Endodermal cell (in vitro differentiated cells): ENCODE measurements around the gene NIPAL3. TPM values are rescaled to one million over a fixed set of nuclear protein-coding genes. Genes with fewer than 3 reads are reported as not detected.

Source experiments
- DNase-seq: peaks from one replicate; pipeline ENCODE4 v3.0.0-alpha.2; 2017
- H3K27ac ChIP-seq: 2 replicates; pipeline ENCODE4 v1.5.1; 2013; ENCODE audit warnings: mild to moderate bottlenecking, low read depth, low read length, moderate library complexity
- H3K27me3 ChIP-seq: 2 replicates; pipeline ENCODE4 v1.6.1; 2013; ENCODE audit warnings: mild to moderate bottlenecking, low read length, moderate library complexity; ENCODE audit not compliant: insufficient read depth, control insufficient read depth, poor library complexity, severe bottlenecking
- H3K36me3 ChIP-seq: 2 replicates; pipeline ENCODE4 v1.7.0; 2013; ENCODE audit warnings: mild to moderate bottlenecking, low read length, moderate library complexity; ENCODE audit not compliant: control insufficient read depth, insufficient read depth
- H3K4me1 ChIP-seq: one replicate; pipeline ENCODE4 v1.7.0; 2013; ENCODE audit warnings: low read length; ENCODE audit not compliant: control insufficient read depth, insufficient read depth
- H3K4me3 ChIP-seq: 2 replicates; pipeline ENCODE4 v1.5.1; 2013; ENCODE audit warnings: mild to moderate bottlenecking, low read length, moderate library complexity
- H3K9ac ChIP-seq: 2 replicates; pipeline ENCODE4 v1.6.1; 2013; ENCODE audit warnings: mild to moderate bottlenecking, low read length, moderate library complexity; ENCODE audit not compliant: poor library complexity, severe bottlenecking; ENCODE audit errors: extremely low read depth
- H3K9me3 ChIP-seq: 2 replicates; pipeline ENCODE4 v1.6.1; 2013; ENCODE audit warnings: mild to moderate bottlenecking, low read length, moderate library complexity; ENCODE audit not compliant: control insufficient read depth
- H3K27ac Mint-ChIP-seq: 2 replicates; pipeline ENCODE4 v1.8.0; 2020; ENCODE audit warnings: mixed read lengths
- H3K27me3 Mint-ChIP-seq: 2 replicates; pipeline ENCODE4 v1.8.0; 2021; ENCODE audit warnings: mild to moderate bottlenecking, mixed read lengths; ENCODE audit not compliant: insufficient read depth
- H3K36me3 Mint-ChIP-seq: 2 replicates; pipeline ENCODE4 v1.8.0; 2020; ENCODE audit warnings: low read depth, mixed read lengths
- H3K4me1 Mint-ChIP-seq: 2 replicates; pipeline ENCODE4 v1.8.0; 2020; ENCODE audit warnings: mixed read lengths
- H3K4me3 Mint-ChIP-seq: 2 replicates; pipeline ENCODE4 v1.8.0; 2020; ENCODE audit warnings: mild to moderate bottlenecking, moderate library complexity, mixed read lengths
- H3K9me3 Mint-ChIP-seq: 2 replicates; pipeline ENCODE4 v1.8.0; 2020; ENCODE audit warnings: mild to moderate bottlenecking, mixed read lengths
- WGBS, 2 experiments: methylation state at CpG; one replicate each; pipeline versions ENCODE4 v1.1.5 to v1.1.7; 2013; ENCODE audit warnings: missing lambda C conversion rate in 2 of 2, mixed read lengths in 1 of 2; ENCODE audit not compliant: insufficient coverage in 1 of 2, insufficient read length in 1 of 2; 5-methylcytosine and 5-hydroxymethylcytosine counted together
- total RNA-seq, 2 donors: library from RNA; stranded (reverse); fragmentation: NEBNext Ultra II Directional in 1 of 2; extraction: Animal tissue kit (Norgen Biotek cat#: 25700) in 1 of 2; gene quantifications; 2 replicates in 1 of 2; 3 replicates in 1 of 2; pipeline ENCODE4 v1.2.1, GENCODE V29; 2021
- TF ChIP-seq, protein P1 (sequence below): fragments of 200-600 bp; sonication (generic); conservative IDR thresholded peaks from 2 replicates; pipeline ENCODE4 v1.5.0; 2021; ENCODE audit warnings: antibody characterized with exemption, mild to moderate bottlenecking

Gene NIPAL3
- total RNA-seq, 2 donors from 2014 or later: 4.7 to 5.5 TPM

DNA sequence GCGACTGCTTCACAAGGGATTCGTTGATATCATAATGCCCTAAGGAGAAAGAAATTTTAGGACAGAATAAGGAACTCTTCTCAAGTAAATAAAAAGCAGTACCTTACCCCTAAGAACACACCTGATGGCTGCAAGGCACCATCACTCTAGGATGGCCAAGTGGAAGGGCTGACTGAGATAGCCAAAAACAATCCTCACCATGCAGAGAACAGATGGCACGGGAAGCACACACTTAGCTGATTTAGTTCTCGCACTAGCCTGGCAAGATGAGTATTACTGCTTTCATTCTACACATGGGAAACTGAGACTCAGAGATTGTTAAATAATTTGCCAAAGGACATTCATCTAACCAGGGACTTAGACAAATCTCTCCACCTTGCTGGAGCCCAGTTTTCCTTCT lies 45.8 kb upstream of the NIPAL3 start:
- H3K27me3 ChIP-seq: no peaks in the 10 kb centered on the region
- Mint-ChIP-seq H3K36me3 (peaks cover 8% of the 10 kb centered on the region), H3K27me3 (no peaks in the 10 kb centered on the region), H3K4me1 (peaks cover 20% of the 10 kb centered on the region), H3K27ac (no peak overlapping the region), H3K4me3 (no peak overlapping the region), H3K9me3 (no peaks in the 10 kb centered on the region)
- TF ChIP-seq, protein P1, sequence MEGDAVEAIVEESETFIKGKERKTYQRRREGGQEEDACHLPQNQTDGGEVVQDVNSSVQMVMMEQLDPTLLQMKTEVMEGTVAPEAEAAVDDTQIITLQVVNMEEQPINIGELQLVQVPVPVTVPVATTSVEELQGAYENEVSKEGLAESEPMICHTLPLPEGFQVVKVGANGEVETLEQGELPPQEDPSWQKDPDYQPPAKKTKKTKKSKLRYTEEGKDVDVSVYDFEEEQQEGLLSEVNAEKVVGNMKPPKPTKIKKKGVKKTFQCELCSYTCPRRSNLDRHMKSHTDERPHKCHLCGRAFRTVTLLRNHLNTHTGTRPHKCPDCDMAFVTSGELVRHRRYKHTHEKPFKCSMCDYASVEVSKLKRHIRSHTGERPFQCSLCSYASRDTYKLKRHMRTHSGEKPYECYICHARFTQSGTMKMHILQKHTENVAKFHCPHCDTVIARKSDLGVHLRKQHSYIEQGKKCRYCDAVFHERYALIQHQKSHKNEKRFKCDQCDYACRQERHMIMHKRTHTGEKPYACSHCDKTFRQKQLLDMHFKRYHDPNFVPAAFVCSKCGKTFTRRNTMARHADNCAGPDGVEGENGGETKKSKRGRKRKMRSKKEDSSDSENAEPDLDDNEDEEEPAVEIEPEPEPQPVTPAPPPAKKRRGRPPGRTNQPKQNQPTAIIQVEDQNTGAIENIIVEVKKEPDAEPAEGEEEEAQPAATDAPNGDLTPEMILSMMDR: no peak
- no peak overlapping the region for H3K4me3 ChIP-seq
- no peak overlapping the region for H3K9ac ChIP-seq
- no peak for DNase-seq
- peaks cover under 1% of the 10 kb centered on the region for H3K4me1 ChIP-seq
- H3K27ac ChIP-seq: no peak overlapping the region
- 89 to 100% methylated on average over 4 of the region's 4 CpGs for WGBS, 2 experiments
- no peaks in the 10 kb centered on the region for H3K9me3 ChIP-seq
- H3K36me3 ChIP-seq: no peaks in the 10 kb centered on the region

DNA sequence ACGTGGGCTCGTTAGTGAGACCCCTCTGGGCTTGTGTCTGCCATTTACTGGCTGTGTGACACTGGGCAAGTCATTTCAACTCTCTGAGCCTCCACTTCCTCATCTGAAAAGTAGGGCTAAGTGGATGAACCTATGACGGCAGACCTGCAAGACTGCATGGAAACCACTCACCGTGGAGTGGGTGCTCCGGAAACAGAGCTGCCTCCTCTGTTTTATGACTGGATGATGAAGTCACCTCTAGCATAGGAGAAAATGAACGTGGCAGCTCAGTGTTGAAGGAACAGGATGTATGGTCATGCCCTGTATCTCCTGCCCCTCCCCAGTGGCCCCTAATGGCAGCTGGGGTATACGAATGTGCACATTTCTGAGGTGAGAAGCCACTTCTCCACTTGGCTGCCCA lies 42.6 kb upstream of the NIPAL3 start:
- H3K27ac Mint-ChIP-seq: no peak overlapping the region
- Histone ChIP-seq H3K4me3 (no peak overlapping the region), H3K27ac (no peak overlapping the region)

DNA sequence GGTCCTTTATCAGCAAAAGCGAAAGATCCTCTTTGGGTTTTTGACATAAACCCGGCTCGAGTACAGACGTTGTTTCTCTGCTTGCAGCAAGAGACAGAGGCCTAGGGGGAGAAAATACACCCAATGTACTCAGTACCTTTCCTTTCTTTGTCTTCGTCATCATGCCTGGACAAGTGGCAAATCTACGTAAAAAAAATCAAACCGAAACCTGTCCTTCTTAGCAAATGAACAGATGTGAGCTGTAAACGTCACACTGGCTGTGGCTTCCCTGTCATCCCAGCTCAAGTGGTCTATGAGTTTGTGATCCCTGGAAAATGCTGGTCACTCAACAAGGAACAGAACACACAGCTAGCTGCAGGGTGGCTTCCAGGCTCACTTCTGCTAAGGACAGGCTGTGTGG lies 41.9 kb upstream of the NIPAL3 start:
- Mint-ChIP-seq H3K27ac (peak overlapping the region; percentile 67), H3K27me3 (no peaks in the 10 kb centered on the region), H3K9me3 (no peaks in the 10 kb centered on the region), H3K36me3 (peaks cover 7% of the 10 kb centered on the region), H3K4me1 (peaks cover 25% of the 10 kb centered on the region), H3K4me3 (no peak overlapping the region)
- no peak overlapping the region for H3K9ac ChIP-seq
- WGBS, 2 experiments: 88 to 89% methylated on average over 5 to 8 of the region's 8 CpGs
- H3K4me3 ChIP-seq: no peak overlapping the region
- no peak for DNase-seq
- no peak overlapping the region for H3K27ac ChIP-seq
- H3K9me3 ChIP-seq: no peaks in the 10 kb centered on the region
- peaks cover 2% of the 10 kb centered on the region for H3K36me3 ChIP-seq
- H3K27me3 ChIP-seq: no peaks in the 10 kb centered on the region
- TF ChIP-seq, protein P1: no peak
- peaks cover 4% of the 10 kb centered on the region for H3K4me1 ChIP-seq

More for the DNA sequence above, 42.6 kb upstream of the NIPAL3 start:
- Mint-ChIP-seq H3K4me1 (peaks cover 25% of the 10 kb centered on the region), H3K9me3 (no peaks in the 10 kb centered on the region), H3K36me3 (peaks cover 7% of the 10 kb centered on the region), H3K4me3 (no peak overlapping the region), H3K27me3 (no peaks in the 10 kb centered on the region)
- Histone ChIP-seq H3K4me1 (peaks cover 4% of the 10 kb centered on the region), H3K27me3 (no peaks in the 10 kb centered on the region), H3K36me3 (no peaks in the 10 kb centered on the region), H3K9me3 (no peaks in the 10 kb centered on the region), H3K9ac (no peak overlapping the region)
- DNase-seq: no peak
- TF ChIP-seq, protein P1: no peak
- WGBS, 2 experiments: 95 to 100% methylated on average over 3 to 7 of the region's 7 CpGs
